Fibroblast of mammary gland (primary cell): Measurements from ENCODE around the gene GAN.
A peak's percentile ranks its signal among the peaks of the same experiment; 100 is the strongest.

Experiments
- DNase-seq: peaks from one replicate; pipeline ENCODE4 v3.0.0-alpha.2; 2010; ENCODE audit warnings: low read depth
- H3K4me3 ChIP-seq: 2 replicates; pipeline ENCODE4 v1.5.1; 2011; ENCODE audit warnings: low read depth, mild to moderate bottlenecking, low read length, moderate library complexity; ENCODE audit not compliant: control insufficient read depth
- CTCF ChIP-seq: conservative IDR thresholded peaks from 2 replicates; pipeline ENCODE4 v1.5.1; 2011; ENCODE audit warnings: low read depth, low read length, inconsistent platforms; ENCODE audit not compliant: control insufficient read depth, insufficient read depth

Gene GAN

DNA sequence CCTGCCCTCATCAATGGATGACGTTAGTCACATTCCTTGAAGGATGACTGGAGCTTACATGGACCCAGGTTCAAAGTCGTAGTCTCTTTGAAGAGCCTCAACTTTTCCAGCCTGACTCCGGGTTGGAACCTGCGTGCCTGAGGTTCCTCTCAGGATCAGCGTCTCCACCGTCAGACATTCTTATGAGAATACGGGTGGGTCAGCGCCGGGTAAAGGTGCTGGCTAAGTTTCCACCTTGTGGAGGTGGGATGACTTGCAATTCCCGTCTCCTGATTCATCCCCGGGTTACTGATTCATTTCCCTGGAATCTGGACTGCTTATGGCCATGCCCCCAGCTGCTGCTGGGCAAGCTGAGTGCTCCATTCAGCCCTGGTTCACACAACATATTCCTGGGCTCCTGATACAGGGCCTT is 90.9 kb downstream of the GAN start:
- DNase-seq: peak; percentile 70
- H3K4me3 ChIP-seq: no peak overlapping the region
- no peak for TF ChIP-seq CTCF

DNA sequence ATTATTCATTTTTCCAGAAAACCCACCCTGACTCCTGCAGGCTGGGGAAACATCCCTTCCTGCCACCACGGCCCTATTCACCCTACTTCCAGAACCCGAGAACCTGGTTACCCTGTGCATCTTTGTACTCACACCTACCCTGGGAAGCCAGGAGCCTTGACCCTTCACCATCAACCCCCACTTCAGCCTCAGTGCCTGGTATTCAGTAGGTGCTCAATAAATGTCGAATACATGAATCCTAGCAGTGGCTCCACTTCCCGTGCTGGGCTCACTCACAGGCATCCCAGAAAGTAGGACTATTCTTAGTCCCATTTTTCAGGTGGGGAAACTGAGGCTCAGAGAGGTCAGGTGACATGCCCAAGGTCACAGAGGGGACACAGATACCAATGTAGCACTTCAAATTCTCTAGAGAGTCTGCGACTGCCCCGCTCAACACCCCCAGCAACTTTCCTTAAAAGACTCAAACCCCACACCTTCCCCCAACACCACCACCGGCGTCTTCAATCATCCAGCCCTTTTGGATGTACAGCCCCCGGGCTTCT is 93.7 kb downstream of the GAN start:
- DNase-seq: no peak
- no peak for TF ChIP-seq CTCF
- no peak overlapping the region for H3K4me3 ChIP-seq

- no peak overlapping the region for H3K4me3 ChIP-seq
- no peak for TF ChIP-seq CTCF
- no peak for DNase-seq
Observed at GRCh38 chr16:81409016-81409556, 94.3 kb downstream of the GAN start.

DNA sequence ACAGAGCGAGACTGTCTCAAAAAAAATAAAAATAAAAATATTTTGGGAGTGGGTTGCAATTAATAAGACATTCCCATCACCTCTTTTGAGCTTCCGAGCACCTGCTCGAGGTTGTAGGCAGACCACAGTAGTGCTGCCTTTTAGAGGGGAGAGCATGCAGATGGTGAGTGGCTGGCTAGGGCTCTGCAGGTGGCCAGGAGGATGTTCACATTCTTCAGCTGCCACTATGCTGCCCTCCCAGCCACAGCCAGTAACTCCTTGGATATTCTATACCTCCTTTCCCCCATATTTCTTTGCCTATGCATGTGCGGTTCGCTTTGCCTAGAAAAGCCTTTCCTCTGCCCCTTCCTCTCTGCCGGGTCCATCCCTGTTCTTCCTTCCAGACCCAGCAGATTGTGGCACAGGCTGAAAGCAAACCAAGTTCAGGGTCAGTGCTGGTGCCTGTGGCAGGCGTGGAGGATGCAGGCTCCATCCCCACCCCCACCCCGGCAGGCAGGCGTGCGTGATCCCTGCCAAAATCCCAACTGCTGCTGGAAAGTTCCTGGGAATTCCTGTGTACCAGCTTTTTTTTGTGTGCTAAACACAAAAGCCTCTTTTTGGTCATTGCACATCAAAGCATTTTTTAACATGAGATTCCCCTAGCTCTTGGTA is 96.0 kb downstream of the GAN start:
- H3K4me3 ChIP-seq: no peak overlapping the region
- no peak for DNase-seq
- TF ChIP-seq CTCF: no peak

DNA sequence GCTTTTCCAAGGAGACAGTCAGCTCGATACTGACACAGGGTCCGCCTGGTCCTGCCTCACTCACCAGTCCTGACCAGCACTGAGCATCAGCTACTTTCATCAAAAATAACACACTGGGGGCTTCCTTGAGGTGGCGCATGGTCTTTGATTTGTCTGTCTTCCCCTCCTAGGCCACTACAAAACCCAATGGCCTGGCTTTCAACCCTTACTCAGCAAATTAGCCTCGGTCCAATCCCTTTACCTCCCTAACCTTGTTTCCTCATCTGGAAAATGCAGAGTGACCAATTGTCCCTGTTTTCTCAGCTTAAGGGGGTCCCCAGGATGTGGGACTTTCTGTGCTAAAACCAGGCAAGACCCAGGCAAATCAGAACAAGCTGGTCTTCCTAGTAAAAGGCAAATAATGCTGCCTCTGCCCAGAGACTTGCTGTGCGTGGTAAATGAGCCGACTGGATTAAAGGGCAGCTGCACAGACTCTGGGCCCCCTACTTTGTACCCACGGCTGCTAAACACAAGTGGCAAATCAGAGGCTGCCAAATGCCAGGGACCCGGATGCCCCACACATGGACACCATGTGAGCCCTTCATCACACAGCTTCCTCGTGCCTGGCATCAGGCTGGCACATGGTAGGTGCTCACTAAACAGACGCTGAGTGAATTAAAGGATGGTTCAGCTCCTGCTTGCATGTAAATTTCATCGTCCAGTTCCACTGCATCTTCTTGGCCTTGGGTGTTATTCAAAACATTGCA is 98.7 kb downstream of the GAN start:
- no peak for TF ChIP-seq CTCF
- no peak overlapping the region for H3K4me3 ChIP-seq

GRCh38 chr16:81415751-81416150 is 101.0 kb downstream of the GAN start:
- no peak for DNase-seq
- H3K4me3 ChIP-seq: no peak overlapping the region
- no peak for TF ChIP-seq CTCF

More for the DNA sequence above, 98.7 kb downstream of the GAN start:
- no peak for DNase-seq
